Ovary (tissue), 9 donors: ENCODE results near the gene TMEM179B. TPM values are rescaled to one million over a fixed set of nuclear protein-coding genes. Genes with fewer than 3 reads are reported as not detected.

Experiments used
- DNase-seq, 5 donors: peaks; one replicate each; pipeline ENCODE4 v3.0.0-alpha.2; 2019 to 2020
- H3K27ac ChIP-seq, 2 donors: fragments of 200-600 bp; one replicate each; pipeline versions ENCODE4 v1.5.1 to v1.8.0; 2019 to 2022
- H3K27me3 ChIP-seq: fragments of 200-600 bp; one replicate; pipeline ENCODE4 v1.8.0; 2022
- H3K36me3 ChIP-seq: fragments of 200-600 bp; sonication (generic); one replicate; pipeline ENCODE4 v1.5.1; 2019
- H3K4me1 ChIP-seq: one replicate; pipeline ENCODE4 v1.8.1; 2013; ENCODE audit warnings: mild to moderate bottlenecking, moderate library complexity; ENCODE audit not compliant: insufficient read depth
- H3K4me3 ChIP-seq: fragments of 200-600 bp; sonication (generic); one replicate; pipeline ENCODE4 v1.5.1; 2017
- H3K9me3 ChIP-seq, 2 donors: fragments of 200-600 bp in 1 of 2; sonication (generic) in 1 of 2; one replicate each; pipeline versions ENCODE4 v1.5.1 to v1.8.1; 2013 to 2019; ENCODE audit warnings: mild to moderate bottlenecking in 1 of 2, moderate library complexity in 1 of 2
- CTCF ChIP-seq, 3 donors: fragments of 450-650 bp in 2 of 3; fragments of 200-600 bp in 1 of 3; IDR thresholded peaks; one replicate each; pipeline versions ENCODE4 v1.5.1 to v1.8.0; 2016 to 2022; ENCODE audit warnings: antibody characterized with exemption in 3 of 3, mild to moderate bottlenecking in 1 of 3
- POLR2A ChIP-seq: fragments of 450-650 bp; IDR thresholded peaks from one replicate; pipeline ENCODE4 v1.6.1; 2017; ENCODE audit warnings: antibody characterized with exemption, mild to moderate bottlenecking, moderate library complexity
- WGBS, 3 donors: extraction: QIAGEN DNeasy Blood & Tissue Kit in 1 of 3; methylation state at CpG; one replicate each; pipeline versions ENCODE4 v1.1.5 to v1.1.7; 2013 to 2017; 5-methylcytosine and 5-hydroxymethylcytosine counted together
- intact Hi-C, 4 donors: fragments of 100-400 bp; cut with DNase I; formaldehyde crosslinking; loops; one replicate each; pipeline versions ENCODE4 v1.11.0 to v1.15.1; 2022 to 2023
- microRNA-seq, 3 donors: library from miRNA; unstranded; fragments of <30 nt; microRNA quantifications; one replicate each; pipeline versions ENCODE4 to v1.2.0, GENCODE V29; 2019 to 2020
- polyA plus RNA-seq, 2 donors: library from polyadenylated mRNA; stranded (reverse); fragments of 200-250 nt in 1 of 2; fragments of 350-450 nt in 1 of 2; fragmentation: Illumina TruSeq in 1 of 2; extraction: RNeasy Lipid Tissue Mini Kit (QIAGEN cat#74804) in 1 of 2; gene quantifications; one replicate each; pipeline ENCODE4 v1.2.3, GENCODE V29; 2013 to 2014
- small RNA-seq: library from RNA; depleted of rRNA; stranded (forward); fragments of <200 nt; gene quantifications from one replicate; pipeline ENCODE3, GENCODE V24; 2016
- total RNA-seq, 7 donors: library from RNA; depleted of rRNA in 2 of 7; stranded (reverse); fragments of >200 nt in 2 of 7; fragmentation: NEBNext Ultra II Directional in 3 of 7; extraction: Animal tissue kit (Norgen Biotek cat#: 25700) in 3 of 7; gene quantifications; one replicate each; pipeline versions ENCODE4 v1.1.0 to v1.2.4, GENCODE V29; 2016 to 2023
- donor health status: DM: no; HTN: no; CAD: no; lungs with moderate emphysema.
- donor health status: DM: no; HTN: no; CAD: no.
- donor health status: Bipolar disorder and iron deficiency.
- donor health status: DM: yes; HTN: yes; CAD: no.
- donor health status: DM: no; HTN: no; CAD: no.
- donor health status: DM: yes; HTN: yes; CAD: no.

The TMEM179B gene
- total and polyA plus RNA-seq, 9 donors = 32.7 to 101 (median 37.9) TPM

- no peaks in the 10 kb centered on the region for H3K9me3 ChIP-seq
- H3K27ac ChIP-seq = peak within 1 kb of the TSS; percentile 95 to 98
- H3K27me3 ChIP-seq = no peaks in the 10 kb centered on the region
- intact Hi-C loops = no loop called here
- WGBS, 3 donors = 0% methylated on average over 33 to 62 of the region's 62 CpGs
- H3K36me3 ChIP-seq = no peaks in the 10 kb centered on the region
- peak within 1 kb of the TSS; percentile 87 for H3K4me3 ChIP-seq
- peak; percentile 91 to 95 (median 92) for DNase-seq
- TF ChIP-seq POLR2A = peak; percentile 94
- no peak for TF ChIP-seq CTCF (IDR thresholded peaks at IDR 0.05)
- H3K4me1 ChIP-seq = no peaks in the 10 kb centered on the region
These were observed 52.1 kb downstream of the TMEM179B start, which contains the start of gene WDR74 for GRCh38 chr11:62839050-62839945. WDR74 (minus strand) TSS chr11:62839590; CDS start chr11:62839570, 20 bp downstream.

Small RNA genes within 50 kb of the gene (microRNA-seq; reads per million reads assigned to microRNA genes)
- 0.38 to 0.63 (median 0.54) reads per million in 3 donors for gene MIR6514
- 0 reads per million in 3 donors for gene MIR6748

Small RNA genes within 50 kb of the gene (small RNA-seq; reads per million reads assigned to genes)
- gene MIR6514 = 0.35 reads per million
- gene RNU6-118P = not detected

Other genes with a start within 250 kb of the TMEM179B start
Only the 30 nearest of the 31 such genes appear.
- gene EEF1G, start 213.5 kb upstream of the TMEM179B start, total RNA-seq = 1,000 to 10,000 TPM; 2,147 to 3,018 (median 2,446) TPM
- gene EEF1G, start 213.5 kb upstream of the TMEM179B start, polyA plus RNA-seq = 1,000 to 10,000 TPM; 2,476 to 3,023 TPM
- gene TUT1, start 195.9 kb upstream of the TMEM179B start, total RNA-seq = 10 to 100 TPM in 5 of 7 donors, 1 to 10 TPM in 2; 6.9 to 27.3 (median 21.1) TPM
- gene TUT1, start 195.9 kb upstream of the TMEM179B start, polyA plus RNA-seq = 10 to 100 TPM in 1 of 2 donors, 1 to 10 TPM in 1; 5.9 to 18.3 TPM
- 100 to 1,000 TPM in 3 of 7 donors, 10 to 100 TPM in 4; 41.5 to 130 (median 89.8) TPM for gene MTA2, start 185.5 kb upstream of the TMEM179B start, total RNA-seq
- gene MTA2, start 185.5 kb upstream of the TMEM179B start, polyA plus RNA-seq = 10 to 100 TPM; 54.2 to 90.4 TPM
- gene EML3, start 174.6 kb upstream of the TMEM179B start, total RNA-seq = 100 to 1,000 TPM in 3 of 7 donors, 10 to 100 TPM in 4; 38.1 to 138 (median 96.0) TPM
- gene EML3, start 174.6 kb upstream of the TMEM179B start, polyA plus RNA-seq = 10 to 100 TPM; 29.9 to 59.1 TPM
- gene ROM1, start 174.1 kb upstream of the TMEM179B start, total RNA-seq = 10 to 100 TPM in 4 of 7 donors, 1 to 10 TPM in 3; 9.2 to 22.4 (median 10.8) TPM
- gene ROM1, start 174.1 kb upstream of the TMEM179B start, polyA plus RNA-seq = 10 to 100 TPM; 10.4 to 15.9 TPM
- gene B3GAT3, start 165.4 kb upstream of the TMEM179B start, total RNA-seq = 10 to 100 TPM; 16.6 to 56.6 (median 33.9) TPM
- gene B3GAT3, start 165.4 kb upstream of the TMEM179B start, polyA plus RNA-seq = 10 to 100 TPM in 1 of 2 donors, 1 to 10 TPM in 1; 1.3 to 29.2 TPM
- 100 to 1,000 TPM in 5 of 7 donors, 10 to 100 TPM in 2; 91.4 to 278 (median 228) TPM for gene GANAB, start 140.8 kb upstream of the TMEM179B start, total RNA-seq
- gene GANAB, start 140.8 kb upstream of the TMEM179B start, polyA plus RNA-seq = 100 to 1,000 TPM; 157 to 280 TPM
- 10 to 100 TPM; 16.0 to 26.4 (median 21.8) TPM for gene INTS5, start 134.1 kb upstream of the TMEM179B start, total RNA-seq
- gene INTS5, start 134.1 kb upstream of the TMEM179B start, polyA plus RNA-seq = 10 to 100 TPM in 1 of 2 donors, 1 to 10 TPM in 1; 4.6 to 12.3 TPM
- gene C11orf98, start 122.2 kb upstream of the TMEM179B start, total RNA-seq = 10 to 100 TPM; 24.2 to 62.3 (median 35.1) TPM
- 10 to 100 TPM; 50.8 to 55.5 TPM for gene C11orf98, start 122.2 kb upstream of the TMEM179B start, polyA plus RNA-seq
- 10 to 100 TPM; 14.2 to 31.5 (median 21.7) TPM for gene CSKMT, start 122.1 kb upstream of the TMEM179B start, total RNA-seq
- gene CSKMT, start 122.1 kb upstream of the TMEM179B start, polyA plus RNA-seq = 10 to 100 TPM in 1 of 2 donors, 1 to 10 TPM in 1; 3.6 to 16.9 TPM
- 10 to 100 TPM in 2 of 7 donors, 1 to 10 TPM in 5; 7.1 to 13.7 (median 8.9) TPM for gene UQCC3, start 115.7 kb upstream of the TMEM179B start, total RNA-seq
- gene UQCC3, start 115.7 kb upstream of the TMEM179B start, polyA plus RNA-seq = 1 to 10 TPM; 1.6 to 9.6 TPM
- gene LBHD1, start 115.1 kb upstream of the TMEM179B start, total RNA-seq = 1 to 10 TPM; 2.4 to 6.0 (median 4.6) TPM
- gene LBHD1, start 115.1 kb upstream of the TMEM179B start, polyA plus RNA-seq = 1 to 10 TPM; 2.6 to 5.3 TPM
- gene UBXN1, start 108.3 kb upstream of the TMEM179B start, total RNA-seq = 100 to 1,000 TPM; 106 to 239 (median 170) TPM
- 100 to 1,000 TPM in 1 of 2 donors, 10 to 100 TPM in 1; 97.6 to 284 TPM for gene UBXN1, start 108.3 kb upstream of the TMEM179B start, polyA plus RNA-seq
- 10 to 100 TPM; 19.5 to 38.6 (median 25.5) TPM for gene LRRN4CL, start 97.9 kb upstream of the TMEM179B start, total RNA-seq
- gene LRRN4CL, start 97.9 kb upstream of the TMEM179B start, polyA plus RNA-seq = 10 to 100 TPM; 18.5 to 23.1 TPM
- 100 to 1,000 TPM in 1 of 7 donors, 10 to 100 TPM in 6; 31.4 to 122 (median 57.2) TPM for gene BSCL2, start 80.0 kb upstream of the TMEM179B start, total RNA-seq
- gene BSCL2, start 80.0 kb upstream of the TMEM179B start, polyA plus RNA-seq = 10 to 100 TPM; 49.2 to 57.8 TPM
- under 1 TPM in 5 of 7 donors, not detected in 2; 0.27 to 0.73 (median 0.37) TPM for gene GNG3, start 79.7 kb upstream of the TMEM179B start, total RNA-seq
- under 1 TPM; 0.18 to 0.30 TPM for gene GNG3, start 79.7 kb upstream of the TMEM179B start, polyA plus RNA-seq
- gene HNRNPUL2, start 59.9 kb upstream of the TMEM179B start, total RNA-seq = 10 to 100 TPM; 11.0 to 50.0 (median 41.2) TPM
- 10 to 100 TPM; 38.0 to 81.2 TPM for gene HNRNPUL2, start 59.9 kb upstream of the TMEM179B start, polyA plus RNA-seq
- gene TTC9C, start 58.9 kb upstream of the TMEM179B start, total RNA-seq = 10 to 100 TPM; 19.4 to 42.9 (median 30.4) TPM
- gene TTC9C, start 58.9 kb upstream of the TMEM179B start, polyA plus RNA-seq = 10 to 100 TPM; 30.5 to 53.6 TPM
- gene ZBTB3, start 33.2 kb upstream of the TMEM179B start, total RNA-seq = 10 to 100 TPM in 4 of 7 donors, 1 to 10 TPM in 3; 4.4 to 18.2 (median 11.8) TPM
- gene ZBTB3, start 33.2 kb upstream of the TMEM179B start, polyA plus RNA-seq = 1 to 10 TPM; 3.5 to 4.5 TPM
- gene POLR2G, start 25.8 kb upstream of the TMEM179B start, total RNA-seq = 10 to 100 TPM; 42.1 to 77.0 (median 53.6) TPM
- 100 to 1,000 TPM; 100 to 108 TPM for gene POLR2G, start 25.8 kb upstream of the TMEM179B start, polyA plus RNA-seq
- gene TAF6L, start 16.0 kb upstream of the TMEM179B start, total RNA-seq = 10 to 100 TPM; 15.9 to 33.6 (median 26.3) TPM
- 10 to 100 TPM in 1 of 2 donors, 1 to 10 TPM in 1; 5.4 to 26.5 TPM for gene TAF6L, start 16.0 kb upstream of the TMEM179B start, polyA plus RNA-seq
- gene TMEM223, start 4.6 kb downstream of the TMEM179B start, total RNA-seq = 10 to 100 TPM; 12.0 to 26.9 (median 13.1) TPM
- 10 to 100 TPM; 13.7 to 15.5 TPM for gene TMEM223, start 4.6 kb downstream of the TMEM179B start, polyA plus RNA-seq
- 10 to 100 TPM; 48.8 to 96.8 (median 77.7) TPM for gene NXF1, start 18.0 kb downstream of the TMEM179B start, total RNA-seq
- 100 to 1,000 TPM in 1 of 2 donors, 10 to 100 TPM in 1; 99.4 to 125 TPM for gene NXF1, start 18.0 kb downstream of the TMEM179B start, polyA plus RNA-seq
- gene STX5, start 44.6 kb downstream of the TMEM179B start, total RNA-seq = 10 to 100 TPM; 33.2 to 60.7 (median 49.1) TPM
- gene STX5, start 44.6 kb downstream of the TMEM179B start, polyA plus RNA-seq = 10 to 100 TPM; 39.6 to 50.1 TPM
- gene TEX54, start 45.4 kb downstream of the TMEM179B start, total RNA-seq = not detected
- gene TEX54, start 45.4 kb downstream of the TMEM179B start, polyA plus RNA-seq = not detected
- 10 to 100 TPM; 36.5 to 70.6 (median 61.1) TPM for gene WDR74, start 52.2 kb downstream of the TMEM179B start, total RNA-seq
- gene WDR74, start 52.2 kb downstream of the TMEM179B start, polyA plus RNA-seq = 10 to 100 TPM; 25.1 to 39.4 TPM
- gene SLC3A2, start 93.5 kb downstream of the TMEM179B start, total RNA-seq = 100 to 1,000 TPM in 3 of 7 donors, 10 to 100 TPM in 4; 69.0 to 430 (median 97.7) TPM
- gene SLC3A2, start 93.5 kb downstream of the TMEM179B start, polyA plus RNA-seq = 100 to 1,000 TPM in 1 of 2 donors, 10 to 100 TPM in 1; 90.0 to 126 TPM
- not detected for gene CHRM1, start 134.0 kb downstream of the TMEM179B start, total RNA-seq
- gene CHRM1, start 134.0 kb downstream of the TMEM179B start, polyA plus RNA-seq = not detected
- gene SLC22A6, start 197.6 kb downstream of the TMEM179B start, total RNA-seq = not detected
- gene SLC22A6, start 197.6 kb downstream of the TMEM179B start, polyA plus RNA-seq = not detected
- under 1 TPM in 1 of 7 donors, not detected in 6; 0.18 TPM for gene SLC22A8, start 228.4 kb downstream of the TMEM179B start, total RNA-seq
- not detected for gene SLC22A8, start 228.4 kb downstream of the TMEM179B start, polyA plus RNA-seq